Femur (tissue), 1 donor: ENCODE data around the gene SPDYC.
A peak's percentile ranks its signal among the peaks of the same experiment; 100 is the strongest.

Experiments used
- DNase-seq: peaks from one replicate; pipeline ENCODE4 v3.0.0-alpha.2; 2017

SPDYC gene

GRCh38 chr11:65207918-65208784, 38.1 kb downstream of the SPDYC start:
- no peak for DNase-seq

- no peak for DNase-seq
Measured at GRCh38 chr11:65208785-65209710, 39.0 kb downstream of the SPDYC start.

- DNase-seq: no peak
Measured at GRCh38 chr11:65209711-65210360, 39.8 kb downstream of the SPDYC start.

- DNase-seq: no peak
Measured at GRCh38 chr11:65210361-65210731, 40.3 kb downstream of the SPDYC start.

GRCh38 chr11:65210748-65211147, 40.7 kb downstream of the SPDYC start:
- no peak for DNase-seq

GRCh38 chr11:65211293-65212105, 41.5 kb downstream of the SPDYC start:
- no peak for DNase-seq

GRCh38 chr11:65212226-65212801, 42.3 kb downstream of the SPDYC start:
- DNase-seq: no peak

GRCh38 chr11:65213322-65214211, 43.5 kb downstream of the SPDYC start:
- peak; percentile 61 for DNase-seq

GRCh38 chr11:65214212-65214845, 44.3 kb downstream of the SPDYC start:
- no peak for DNase-seq

GRCh38 chr11:65215441-65216076, 45.5 kb downstream of the SPDYC start:
- DNase-seq: no peak

- no peak for DNase-seq
Measured at GRCh38 chr11:65216830-65217229, 46.8 kb downstream of the SPDYC start.

GRCh38 chr11:65217441-65218423, 47.7 kb downstream of the SPDYC start:
- no peak for DNase-seq

- no peak for DNase-seq
Measured at GRCh38 chr11:65218446-65218845, 48.4 kb downstream of the SPDYC start.

GRCh38 chr11:65219930-65220213, 49.8 kb downstream of the SPDYC start:
- no peak for DNase-seq

- no peak for DNase-seq
Measured at GRCh38 chr11:65221026-65221425, 51.0 kb downstream of the SPDYC start.
